SKM-1 (cell line): ENCODE results near the gene KRTAP6-2.

Source experiments
- DNase-seq: peaks from one replicate; lab custom pipeline; 2025; ENCODE audit not compliant: unreplicated experiment; lab: John Stamatoyannopoulos, UW

Gene KRTAP6-2

GRCh38 chr21:30577766-30578165 is 20.9 kb downstream of the KRTAP6-2 start:
- no peak for DNase-seq

GRCh38 chr21:30567617-30568016 is 31.1 kb downstream of the KRTAP6-2 start:
- DNase-seq = no peak

GRCh38 chr21:30563630-30564029 is 35.1 kb downstream of the KRTAP6-2 start:
- DNase-seq = no peak

- DNase-seq = no peak
Observed at GRCh38 chr21:30563072-30563471, 35.6 kb downstream of the KRTAP6-2 start.

- DNase-seq = no peak
Observed at GRCh38 chr21:30561957-30562356, 36.7 kb downstream of the KRTAP6-2 start.

GRCh38 chr21:30561264-30561895 is 37.3 kb downstream of the KRTAP6-2 start, which contains the start of gene KRTAP19-7:
TSS of gene KRTAP19-7 (minus strand) at chr21:30561314. CDS start at chr21:30561289, 25 bp downstream.
- no peak for DNase-seq

GRCh38 chr21:30555095-30555494 is 43.6 kb downstream of the KRTAP6-2 start:
- DNase-seq = no peak

- no peak for DNase-seq
Observed at GRCh38 chr21:30552782-30553181, 45.9 kb downstream of the KRTAP6-2 start.
